HPDE6-E6E7 (cell line): Measurements from ENCODE around the gene FTO.

Experiments used
- DNase-seq: peaks from one replicate; pipeline ENCODE4 v3.0.0; 2011; ENCODE audit warnings: missing footprints; ENCODE audit errors: extremely low spot score

The FTO gene

GRCh38 chr16:54006693-54007092, 302.7 kb downstream of the FTO start:
- no peak for DNase-seq

- DNase-seq = no peak
These were observed 303.5 kb downstream of the FTO start for GRCh38 chr16:54007504-54007903.

GRCh38 chr16:54009464-54010176, 305.7 kb downstream of the FTO start:
- no peak for DNase-seq

GRCh38 chr16:54015147-54015546, 311.2 kb downstream of the FTO start:
- DNase-seq = no peak

GRCh38 chr16:54022362-54022761, 318.4 kb downstream of the FTO start:
- no peak for DNase-seq

DNA sequence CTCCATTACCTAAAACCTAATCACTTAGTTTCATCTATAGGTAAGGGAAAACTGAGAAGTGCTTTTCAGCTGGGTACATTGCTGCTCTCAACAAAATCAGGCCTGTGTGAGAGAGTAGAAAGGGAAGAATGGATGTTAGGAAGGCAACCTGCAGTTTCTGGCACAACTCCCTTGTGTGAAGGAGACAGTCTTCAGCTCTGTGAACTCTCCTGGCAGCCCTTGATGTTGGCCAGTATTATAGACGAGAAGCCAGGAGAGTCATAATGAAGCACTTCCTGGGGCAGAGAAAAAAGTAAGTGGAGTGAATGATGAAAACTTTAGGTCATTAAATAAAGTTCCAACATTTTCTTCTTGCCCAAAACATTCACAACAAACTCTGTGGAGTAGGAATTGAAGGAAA, 322.5 kb downstream of the FTO start:
- no peak for DNase-seq

DNA sequence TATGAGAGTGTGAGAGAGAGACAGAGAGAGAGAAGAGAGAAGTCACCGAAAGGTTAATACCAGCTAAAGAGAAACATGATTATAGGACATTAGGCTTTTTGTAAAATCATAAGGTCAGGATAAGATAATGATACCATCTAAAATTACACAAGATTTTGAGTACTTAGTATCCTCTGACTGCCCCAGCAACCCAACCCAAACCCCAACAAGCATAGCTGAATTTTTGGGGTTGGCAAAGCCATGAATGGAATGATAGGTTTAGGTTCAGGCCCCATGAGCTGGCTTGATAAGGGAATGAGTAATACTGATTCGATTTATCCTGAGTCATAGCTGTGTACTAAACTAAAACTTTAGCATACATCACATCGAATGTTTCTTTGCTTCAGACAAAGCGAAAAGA, 323.1 kb downstream of the FTO start:
- DNase-seq = peak; percentile 33

DNA sequence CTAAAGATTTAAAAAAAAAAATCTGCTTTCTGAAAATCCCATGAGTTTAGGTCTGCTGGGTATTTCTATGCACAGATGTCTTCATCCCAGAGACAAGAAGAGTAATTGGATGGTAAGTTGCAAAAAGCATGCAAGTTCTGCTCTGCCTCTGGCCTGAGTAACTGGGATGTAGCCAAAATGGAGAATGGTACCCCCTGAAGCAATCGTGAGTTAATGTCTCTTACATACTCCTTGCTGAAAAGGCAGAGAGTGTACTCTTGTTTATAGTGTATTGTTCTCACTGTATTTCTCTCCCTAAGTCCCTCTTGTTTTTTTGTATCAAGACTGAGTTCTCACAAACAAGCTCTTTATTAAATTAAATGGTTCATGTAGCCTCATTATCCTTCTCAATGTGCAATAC, 323.6 kb downstream of the FTO start:
- no peak for DNase-seq

DNA sequence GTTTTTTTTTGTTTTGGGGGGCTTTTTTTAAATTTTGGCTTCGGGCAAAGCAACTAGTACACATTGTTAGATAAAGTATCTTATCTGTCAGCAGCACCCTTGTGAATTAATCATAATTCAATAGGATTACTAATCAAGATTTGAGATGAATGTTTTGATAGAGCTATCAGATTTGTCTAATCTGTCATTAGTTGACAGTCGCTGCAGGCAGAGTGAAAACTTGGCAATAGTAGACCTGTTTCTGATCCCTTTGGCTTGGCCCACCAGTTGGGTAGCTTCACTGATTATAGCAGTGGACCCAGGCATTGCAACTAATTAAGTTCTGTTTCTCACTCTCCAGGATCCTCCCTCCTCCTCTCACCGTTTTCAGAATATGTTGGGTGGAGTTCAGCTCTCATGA, 324.0 kb downstream of the FTO start:
- no peak for DNase-seq

GRCh38 chr16:54030451-54030850, 326.5 kb downstream of the FTO start:
- peak; percentile 7 for DNase-seq

GRCh38 chr16:54031107-54031760, 327.3 kb downstream of the FTO start:
- peak; percentile 17 for DNase-seq

- DNase-seq = no peak
These were observed 329.8 kb downstream of the FTO start for GRCh38 chr16:54033747-54034146.

DNA sequence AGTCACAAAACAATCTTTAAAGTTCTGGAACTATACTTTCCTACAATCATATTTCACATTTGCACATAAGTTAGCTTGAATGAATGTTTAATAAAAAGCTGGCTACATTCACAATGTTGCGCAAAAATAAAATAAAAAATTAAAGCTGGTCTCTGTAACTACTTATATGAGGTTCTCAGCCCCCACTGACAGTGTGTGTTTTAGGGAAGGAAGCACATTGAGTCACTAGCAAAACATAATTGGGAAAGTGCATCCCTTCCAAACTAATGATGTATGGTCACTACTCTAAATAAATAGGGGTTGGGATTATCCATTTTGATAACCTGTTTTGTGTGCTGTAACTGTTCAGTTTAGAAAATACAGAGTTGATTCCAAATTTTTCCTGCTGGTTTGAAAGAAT, 330.7 kb downstream of the FTO start:
- DNase-seq = no peak

- no peak for DNase-seq
These were observed 336.5 kb downstream of the FTO start for GRCh38 chr16:54040480-54040879.

GRCh38 chr16:54040975-54041374, 337.0 kb downstream of the FTO start:
- no peak for DNase-seq

GRCh38 chr16:54048586-54049495, 344.9 kb downstream of the FTO start:
- DNase-seq = no peak

DNA sequence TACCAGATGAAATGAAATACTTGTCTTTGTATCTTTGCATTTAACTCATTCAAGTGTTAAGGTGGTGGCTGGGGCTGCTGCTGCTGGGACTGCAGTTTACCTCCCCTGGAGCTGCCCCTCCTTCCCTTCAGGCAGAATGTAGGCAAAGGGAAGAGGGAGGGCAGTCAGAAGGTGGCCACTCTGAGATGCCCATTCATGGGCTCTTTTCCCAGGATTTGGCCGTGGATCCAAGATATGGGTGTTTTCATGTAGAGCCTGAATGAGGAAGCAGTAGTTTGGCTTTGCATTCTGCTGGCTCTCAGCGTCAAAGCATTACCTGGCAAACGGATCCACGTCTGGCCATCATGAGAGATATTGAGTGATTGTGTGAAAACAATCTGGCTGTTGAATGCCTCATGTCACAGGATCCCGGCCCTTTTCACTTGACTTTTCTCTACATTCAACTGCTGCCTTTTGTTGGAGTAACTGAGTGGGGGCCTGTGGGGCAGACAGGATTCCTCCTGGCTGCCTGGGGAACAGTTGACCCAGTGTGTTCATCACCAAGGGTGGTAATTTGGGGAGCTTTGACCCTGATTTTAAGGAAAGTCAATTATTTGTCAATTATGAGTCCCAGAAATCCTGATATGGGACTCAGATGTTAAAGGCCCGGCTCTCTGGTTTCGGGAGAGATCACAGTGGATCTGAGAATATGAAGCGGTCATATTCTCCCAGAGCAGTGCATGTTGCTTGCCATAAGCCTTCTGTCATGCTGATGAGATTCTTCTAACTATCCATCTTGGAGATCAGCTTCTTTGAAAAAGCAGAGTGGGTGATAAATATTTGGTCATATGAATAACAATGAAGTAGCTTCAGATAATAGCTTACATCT, 345.9 kb downstream of the FTO start:
- DNase-seq = no peak

- no peak for DNase-seq
These were observed 346.7 kb downstream of the FTO start for GRCh38 chr16:54050459-54051210.

DNA sequence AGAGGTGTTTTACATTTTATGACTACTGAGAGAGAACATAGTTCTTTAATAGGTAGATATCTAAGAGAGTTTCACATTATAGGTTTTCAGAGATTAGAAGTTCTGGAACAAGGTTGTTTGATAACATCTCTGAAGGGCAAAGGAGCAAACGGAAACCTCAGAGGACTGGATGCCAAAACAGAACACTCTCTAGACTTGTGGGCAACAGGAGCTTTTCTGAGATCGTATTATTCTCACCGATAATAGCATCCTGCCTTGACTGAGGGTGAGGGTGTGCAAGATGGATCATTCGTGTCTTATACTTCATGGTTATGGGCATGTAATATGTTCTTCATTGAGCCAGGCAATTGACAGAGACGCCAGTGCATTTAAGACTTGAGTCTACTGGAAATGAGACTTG, 347.9 kb downstream of the FTO start:
- DNase-seq = no peak

- no peak for DNase-seq
These were observed 348.3 kb downstream of the FTO start for GRCh38 chr16:54052271-54052670.
